Common myeloid progenitor, CD34-positive (primary cell): ENCODE measurements around the gene CDH13.

ENCODE experiments used
- CTCF ChIA-PET: fragments of 350-600 bp; sonication (Branson Sonifier 250); formaldehyde crosslinking; loops from one replicate; lab custom pipeline; 2021; ENCODE audit warnings: antibody characterized with exemption; lab: Charles Lee
- POLR2A ChIA-PET: fragments of 350-600 bp; sonication (Branson Sonifier 250); formaldehyde crosslinking; loops from one replicate; lab custom pipeline; 2021; ENCODE audit warnings: antibody characterized with exemption; lab: Charles Lee
- DNase-seq, 3 donors: peaks; one replicate each; pipeline versions ENCODE4 v3.0.0 to v3.0.0-alpha.2; 2013
- H3K27ac ChIP-seq, 2 experiments: 1 replicate in 1 of 2; 2 replicates in 1 of 2; pipeline ENCODE4 v1.7.0; 2013; ENCODE audit warnings: inconsistent platforms in 2 of 2, low read length in 2 of 2, mild to moderate bottlenecking in 2 of 2, low read depth in 1 of 2, moderate library complexity in 1 of 2; ENCODE audit not compliant: severe bottlenecking in 2 of 2, insufficient read depth in 1 of 2, poor library complexity in 1 of 2
- H3K27me3 ChIP-seq, 5 experiments: replicated peaks in 2 of 5; 1 replicate in 3 of 5; 2 replicates in 2 of 5; pipeline versions ENCODE4 v1.6.1 to v1.7.0; 2013; ENCODE audit warnings: low read length in 4 of 5, mild to moderate bottlenecking in 2 of 5, moderate library complexity in 2 of 5, inconsistent platforms in 1 of 5; ENCODE audit not compliant: insufficient read depth in 5 of 5, control insufficient read depth in 4 of 5
- H3K36me3 ChIP-seq, 4 experiments: 1 replicate in 2 of 4; 2 replicates in 2 of 4; pipeline versions ENCODE4 v1.6.1 to v1.7.0; 2013; ENCODE audit warnings: low read length in 3 of 4, control low read depth in 1 of 4, mild to moderate bottlenecking in 1 of 4; ENCODE audit not compliant: control insufficient read depth in 4 of 4, insufficient read depth in 4 of 4
- H3K4me1 ChIP-seq, 4 experiments: 1 replicate in 3 of 4; 2 replicates in 1 of 4; pipeline versions ENCODE4 v1.6.1 to v1.7.1; 2013; ENCODE audit warnings: low read length in 3 of 4, mild to moderate bottlenecking in 3 of 4, control low read depth in 1 of 4, inconsistent platforms in 1 of 4, moderate library complexity in 1 of 4; ENCODE audit not compliant: control insufficient read depth in 4 of 4, insufficient read depth in 4 of 4; ENCODE audit errors: control extremely low read depth in 1 of 4
- H3K4me3 ChIP-seq, 7 experiments: 1 replicate in 4 of 7; 2 replicates in 3 of 7; pipeline versions ENCODE4 v1.5.1 to v1.7.0; 2013; ENCODE audit warnings: mild to moderate bottlenecking in 7 of 7, low read length in 6 of 7, moderate library complexity in 6 of 7, inconsistent platforms in 2 of 7, low read depth in 2 of 7, control low read depth in 1 of 7; ENCODE audit not compliant: insufficient read depth in 4 of 7, control insufficient read depth in 1 of 7; ENCODE audit errors: extremely low read depth in 1 of 7
- H3K9me3 ChIP-seq, 5 experiments: 1 replicate in 4 of 5; 2 replicates in 1 of 5; pipeline versions ENCODE4 v1.6.1 to v1.7.1; 2013; ENCODE audit warnings: low read length in 4 of 5, mild to moderate bottlenecking in 2 of 5, inconsistent platforms in 1 of 5, low read depth in 1 of 5, moderate library complexity in 1 of 5; ENCODE audit not compliant: control insufficient read depth in 4 of 5, insufficient read depth in 2 of 5; ENCODE audit errors: control extremely low read depth in 1 of 5
- WGBS: methylation state at CpG from one replicate; pipeline ENCODE4 v1.1.5; 2013; ENCODE audit not compliant: insufficient coverage; 5-methylcytosine and 5-hydroxymethylcytosine counted together

Gene CDH13

DNA sequence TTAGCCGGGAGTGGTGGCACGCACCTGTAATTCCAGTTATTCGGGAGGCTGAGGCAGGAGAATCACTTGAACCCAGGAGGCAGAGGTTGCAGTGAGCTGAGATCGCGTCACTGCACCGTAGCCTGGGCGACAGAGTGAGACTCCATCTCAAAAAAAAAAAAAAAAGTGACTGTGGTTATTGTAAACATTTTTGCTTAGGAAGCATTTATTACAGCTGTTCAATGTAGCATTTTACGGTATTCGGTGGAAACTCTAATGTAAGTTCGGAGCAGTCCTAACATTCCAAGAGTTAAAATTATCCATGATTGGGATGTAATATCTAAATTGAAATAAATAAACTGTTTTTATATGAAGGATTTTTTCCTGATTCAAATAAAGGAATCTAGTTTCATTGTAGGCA, 926.2 kb downstream of the CDH13 start:
- Histone ChIP-seq H3K4me3 (no peak overlapping the region), H3K9me3 (no peaks in the 10 kb centered on the region), H3K4me1 (no peaks in the 10 kb centered on the region), H3K36me3 (no peaks in the 10 kb centered on the region), H3K27ac (no peak overlapping the region), H3K27me3 (peaks cover 0 to 2% (median 0%) of the 10 kb centered on the region in 5 experiments)
- CTCF ChIA-PET = no interaction called here
- no CpG with 5 or more reads among the region's 10 CpGs for WGBS
- DNase-seq = no peak
- POLR2A ChIA-PET = no interaction called here

- peaks cover 0 to 2% (median 0%) of the 10 kb centered on the region in 5 experiments for H3K27me3 ChIP-seq
- no peaks in the 10 kb centered on the region for H3K4me1 ChIP-seq
- no peak for DNase-seq
- 57% methylated on average over 1 of the region's 3 CpGs for WGBS
- no peaks in the 10 kb centered on the region for H3K9me3 ChIP-seq
- H3K36me3 ChIP-seq = no peaks in the 10 kb centered on the region
- ChIA-PET POLR2A (no interaction called here), CTCF (no interaction called here)
- H3K4me3 ChIP-seq = no peak overlapping the region
- H3K27ac ChIP-seq = no peak overlapping the region
These were observed 927.3 kb downstream of the CDH13 start for GRCh38 chr16:83554096-83554495.

DNA sequence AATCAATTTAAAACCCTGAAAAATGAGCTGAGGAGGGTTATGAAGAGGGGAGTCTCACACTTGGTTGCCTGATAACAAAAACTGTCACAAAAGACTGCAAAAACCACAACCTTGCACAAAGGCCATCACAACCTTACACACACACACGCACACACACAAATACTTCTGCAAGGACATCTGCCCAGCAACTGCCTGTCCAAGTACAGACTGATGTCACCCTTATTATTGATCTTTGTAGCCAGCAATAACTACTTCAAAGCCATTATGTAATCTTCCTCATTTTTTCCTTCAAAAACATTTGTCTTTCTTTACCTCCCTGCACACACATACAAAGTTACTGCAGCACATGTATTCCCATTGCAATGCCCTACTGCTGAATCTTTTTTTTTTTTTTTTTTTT, 927.8 kb downstream of the CDH13 start:
- no peak overlapping the region for H3K4me3 ChIP-seq
- H3K27ac ChIP-seq = no peak overlapping the region
- no peaks in the 10 kb centered on the region for H3K9me3 ChIP-seq
- H3K36me3 ChIP-seq = no peaks in the 10 kb centered on the region
- H3K27me3 ChIP-seq = peaks cover 0 to 2% (median 0%) of the 10 kb centered on the region in 5 experiments
- H3K4me1 ChIP-seq = no peaks in the 10 kb centered on the region
- DNase-seq = no peak
- WGBS = 100% methylated on average over 1 of the region's 1 CpG
- POLR2A ChIA-PET = no interaction called here
- CTCF ChIA-PET = no interaction called here

DNA sequence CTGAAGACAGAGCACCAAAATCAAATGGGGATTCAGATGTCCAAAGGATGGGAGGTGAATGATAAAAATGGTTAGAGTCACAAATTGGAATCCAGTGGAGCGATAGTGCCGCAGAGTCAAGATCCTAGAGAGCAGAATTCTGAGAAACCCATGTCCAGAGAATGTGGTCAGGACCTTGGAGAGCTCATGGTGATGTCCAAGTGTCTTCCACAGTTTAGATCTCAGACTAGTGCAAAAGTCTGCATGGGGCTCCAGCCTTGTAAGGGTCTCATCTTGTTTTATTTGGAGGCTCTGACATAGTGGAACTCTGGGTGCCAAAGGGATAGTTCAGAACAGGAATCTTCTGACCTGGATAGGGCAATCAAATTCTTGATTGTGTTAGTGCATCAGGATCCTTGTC, 935.1 kb downstream of the CDH13 start:
- Histone ChIP-seq H3K9me3 (no peaks in the 10 kb centered on the region), H3K27me3 (no peaks in the 10 kb centered on the region), H3K27ac (no peak overlapping the region), H3K4me3 (no peak overlapping the region), H3K4me1 (no peaks in the 10 kb centered on the region), H3K36me3 (no peaks in the 10 kb centered on the region)
- DNase-seq = peak in 2 of 3 donors; percentile 1
- WGBS = 96% methylated on average over 2 of the region's 2 CpGs
- POLR2A ChIA-PET = no interaction called here
- CTCF ChIA-PET = no interaction called here

- no peak overlapping the region for H3K27ac ChIP-seq
- 78% methylated on average over 7 of the region's 7 CpGs for WGBS
- H3K27me3 ChIP-seq = peaks cover 0 to 3% (median 0%) of the 10 kb centered on the region in 5 experiments
- no peak for DNase-seq
- CTCF ChIA-PET = no interaction called here
- no peaks in the 10 kb centered on the region for H3K9me3 ChIP-seq
- no peak overlapping the region for H3K4me3 ChIP-seq
- no peaks in the 10 kb centered on the region for H3K4me1 ChIP-seq
- H3K36me3 ChIP-seq = no peaks in the 10 kb centered on the region
- POLR2A ChIA-PET = no interaction called here
These were observed 941.6 kb downstream of the CDH13 start for GRCh38 chr16:83568345-83568744.

DNA sequence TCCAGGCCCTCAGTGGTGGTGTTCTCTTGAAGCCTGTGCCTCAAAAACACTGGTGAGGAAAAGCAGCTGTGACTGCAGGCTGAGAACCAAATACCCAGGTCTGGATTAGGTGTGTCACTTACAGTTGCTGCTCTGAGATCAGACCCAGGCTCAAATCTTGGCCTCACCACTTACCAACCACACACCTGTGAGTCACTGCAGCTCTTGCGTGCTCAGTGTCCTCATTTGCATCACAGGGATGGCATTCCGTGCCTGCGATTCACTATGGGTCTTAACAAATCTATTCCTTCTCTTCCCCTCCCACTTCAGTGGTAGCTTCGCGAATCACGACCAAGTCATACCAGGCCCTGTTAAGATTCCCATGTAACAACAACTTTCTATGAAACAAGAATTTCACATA, 947.6 kb downstream of the CDH13 start:
- Histone ChIP-seq H3K9me3 (peaks cover 0 to 9% (median 0%) of the 10 kb centered on the region in 5 experiments), H3K27me3 (peaks cover 0 to 3% (median 0%) of the 10 kb centered on the region in 5 experiments), H3K36me3 (no peaks in the 10 kb centered on the region), H3K4me1 (no peaks in the 10 kb centered on the region), H3K27ac (no peak overlapping the region), H3K4me3 (no peak overlapping the region)
- 79% methylated on average over 6 of the region's 6 CpGs for WGBS
- POLR2A ChIA-PET = no interaction called here
- CTCF ChIA-PET = no interaction called here
- DNase-seq = no peak

GRCh38 chr16:83577078-83577745, 950.4 kb downstream of the CDH13 start:
- POLR2A ChIA-PET = no interaction called here
- no peak overlapping the region for H3K27ac ChIP-seq

More at GRCh38 chr16:83577078-83577745, 950.4 kb downstream of the CDH13 start:
- H3K36me3 ChIP-seq = no peaks in the 10 kb centered on the region
- H3K27me3 ChIP-seq = no peaks in the 10 kb centered on the region
- H3K4me3 ChIP-seq = no peak overlapping the region
- H3K9me3 ChIP-seq = peaks cover 0 to 9% (median 0%) of the 10 kb centered on the region in 5 experiments
- DNase-seq = no peak
- no peaks in the 10 kb centered on the region for H3K4me1 ChIP-seq
- WGBS = 95% methylated on average over 4 of the region's 7 CpGs
- CTCF ChIA-PET = no interaction called here
